A549 (cell line): ENCODE data around the gene RARA.

ENCODE experiments used
- JUNB ChIP-seq: fragments of >200 bp; sonication (Bioruptor Twin); formaldehyde crosslinking; IDR thresholded peaks from 2 replicates; pipeline ENCODE4 v1.6.1; 2016
- TF ChIP-seq, protein P1 (sequence below): IDR thresholded peaks from 2 replicates; pipeline ENCODE4 v1.6.1; 2012

- TF ChIP-seq, protein P1, sequence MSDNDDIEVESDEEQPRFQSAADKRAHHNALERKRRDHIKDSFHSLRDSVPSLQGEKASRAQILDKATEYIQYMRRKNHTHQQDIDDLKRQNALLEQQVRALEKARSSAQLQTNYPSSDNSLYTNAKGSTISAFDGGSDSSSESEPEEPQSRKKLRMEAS = no peak
- TF ChIP-seq JUNB = no peak
Observed at GRCh38 chr17:40345994-40346764, 37.2 kb downstream of the RARA start.
